EH (cell line): Measurements from ENCODE around the gene CSAG2.

Source experiments
- DNase-seq: peaks from one replicate; pipeline ENCODE4 v3.0.0-alpha.2; 2015; ENCODE audit warnings: low read depth

Gene CSAG2

GRCh38 chrX:152663086-152663485, 46.0 kb downstream of the CSAG2 start:
- DNase-seq, result no peak

DNA sequence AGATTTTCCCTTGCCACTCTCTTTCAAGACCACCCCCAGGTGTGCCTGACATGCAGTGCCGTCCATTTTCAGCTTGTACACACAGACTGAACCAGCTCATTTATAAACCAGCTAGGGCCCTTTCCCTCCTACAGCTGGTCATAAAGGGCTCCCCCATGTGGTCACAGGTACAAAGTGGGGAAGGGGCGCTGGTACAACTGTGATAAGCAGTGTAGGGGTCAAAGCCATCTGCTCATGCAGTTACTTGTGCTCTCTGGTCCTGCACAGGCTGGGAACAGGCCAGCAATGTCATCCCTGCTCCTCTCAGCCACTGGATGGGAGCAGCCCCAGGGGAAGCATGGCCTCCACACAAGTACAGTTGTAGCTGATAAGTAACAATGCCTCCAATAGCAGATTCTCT, 50.8 kb downstream of the CSAG2 start:
- no peak for DNase-seq
